Stimulated activated CD4-positive, alpha-beta T cell treated with anti-CD3 and anti-CD28 coated beads, Interleukin-4, amount 100 ng/mL, for 48 hours (primary cell): ENCODE results near the gene CNOT10.

ENCODE experiments used
- DNase-seq, 2 donors: peaks; one replicate each; pipeline ENCODE4 v3.0.0-alpha.2; 2020; ENCODE audit warnings: low read depth in 2 of 2

Gene CNOT10

GRCh38 chr3:32817558-32818228, 132.7 kb downstream of the CNOT10 start, which contains the start of gene TRIM71:
TRIM71 (plus strand) TSS chr3:32817997; CDS start chr3:32818081, 84 bp downstream.
- no peak for DNase-seq

DNA sequence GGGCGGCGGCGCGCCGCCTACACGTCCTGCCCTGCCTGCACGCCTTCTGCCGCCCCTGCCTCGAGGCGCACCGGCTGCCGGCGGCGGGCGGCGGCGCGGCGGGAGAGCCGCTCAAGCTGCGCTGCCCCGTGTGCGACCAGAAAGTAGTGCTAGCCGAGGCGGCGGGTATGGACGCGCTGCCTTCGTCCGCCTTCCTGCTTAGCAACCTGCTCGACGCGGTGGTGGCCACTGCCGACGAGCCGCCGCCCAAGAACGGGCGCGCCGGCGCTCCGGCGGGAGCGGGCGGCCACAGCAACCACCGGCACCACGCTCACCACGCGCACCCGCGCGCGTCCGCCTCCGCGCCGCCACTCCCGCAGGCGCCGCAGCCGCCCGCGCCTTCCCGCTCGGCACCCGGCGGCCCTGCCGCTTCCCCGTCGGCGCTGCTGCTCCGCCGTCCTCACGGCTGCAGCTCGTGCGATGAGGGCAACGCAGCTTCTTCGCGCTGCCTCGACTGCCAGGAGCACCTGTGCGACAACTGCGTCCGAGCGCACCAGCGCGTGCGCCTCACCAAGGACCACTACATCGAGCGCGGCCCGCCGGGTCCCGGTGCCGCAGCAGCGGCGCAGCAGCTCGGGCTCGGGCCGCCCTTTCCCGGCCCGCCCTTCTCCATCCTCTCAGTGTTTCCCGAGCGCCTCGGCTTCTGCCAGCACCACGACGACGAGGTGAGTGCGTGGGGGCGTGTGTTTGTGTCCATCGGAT, 133.4 kb downstream of the CNOT10 start:
- DNase-seq = no peak

GRCh38 chr3:32818970-32819511, 134.1 kb downstream of the CNOT10 start:
- DNase-seq = no peak

GRCh38 chr3:32819551-32820348, 134.8 kb downstream of the CNOT10 start:
- DNase-seq = no peak

DNA sequence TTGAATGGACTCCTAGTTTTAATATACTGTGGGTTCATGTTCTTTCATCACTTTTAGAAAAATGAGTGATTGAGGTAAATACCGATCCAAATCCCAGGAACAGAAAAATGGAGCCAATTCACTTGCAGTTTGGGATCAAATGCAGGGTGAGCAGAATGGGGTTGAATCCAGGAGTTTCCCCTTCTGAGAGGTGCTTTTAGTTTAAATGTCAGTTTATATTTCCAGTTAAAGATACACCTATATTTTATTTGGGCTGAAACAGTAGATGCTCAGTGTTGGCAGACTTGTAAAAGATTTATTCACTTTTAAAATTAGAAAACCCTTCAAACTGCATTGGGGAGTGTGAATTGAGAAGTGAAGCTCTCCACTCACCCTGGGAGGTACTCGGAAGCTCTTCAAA, 135.4 kb downstream of the CNOT10 start:
- DNase-seq = no peak

GRCh38 chr3:32820971-32821685, 136.1 kb downstream of the CNOT10 start:
- DNase-seq = no peak

DNA sequence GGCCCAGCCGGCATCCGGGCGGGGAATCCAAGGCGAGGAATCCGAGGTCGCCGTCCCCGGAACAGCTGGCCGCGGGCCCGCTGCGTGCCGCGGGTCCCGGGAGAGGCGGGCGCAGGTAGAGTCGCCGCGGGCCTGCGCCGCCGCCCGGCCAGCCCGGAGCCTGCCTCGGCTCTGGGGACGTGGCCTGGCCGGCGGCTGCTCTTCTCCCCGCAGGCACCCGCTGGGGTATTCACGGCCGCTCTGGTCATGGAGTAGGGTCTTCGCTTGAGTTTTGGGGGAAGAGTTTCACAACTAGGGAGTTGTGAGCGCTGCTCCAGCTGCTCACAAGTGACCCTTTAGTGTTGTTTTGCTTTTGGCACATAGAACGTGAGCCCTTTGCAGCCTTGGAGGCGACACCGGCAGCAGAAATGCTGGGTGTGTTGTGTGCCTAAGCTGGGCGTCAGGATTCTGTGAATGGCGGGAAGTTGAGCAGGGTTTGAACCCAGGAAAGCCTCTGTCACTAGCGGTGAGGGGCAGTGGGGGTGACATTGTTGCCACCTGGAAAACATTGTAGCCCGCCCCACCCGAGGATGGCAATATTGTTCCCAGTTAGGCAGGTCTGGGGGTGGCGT, 136.8 kb downstream of the CNOT10 start:
- DNase-seq = no peak

DNA sequence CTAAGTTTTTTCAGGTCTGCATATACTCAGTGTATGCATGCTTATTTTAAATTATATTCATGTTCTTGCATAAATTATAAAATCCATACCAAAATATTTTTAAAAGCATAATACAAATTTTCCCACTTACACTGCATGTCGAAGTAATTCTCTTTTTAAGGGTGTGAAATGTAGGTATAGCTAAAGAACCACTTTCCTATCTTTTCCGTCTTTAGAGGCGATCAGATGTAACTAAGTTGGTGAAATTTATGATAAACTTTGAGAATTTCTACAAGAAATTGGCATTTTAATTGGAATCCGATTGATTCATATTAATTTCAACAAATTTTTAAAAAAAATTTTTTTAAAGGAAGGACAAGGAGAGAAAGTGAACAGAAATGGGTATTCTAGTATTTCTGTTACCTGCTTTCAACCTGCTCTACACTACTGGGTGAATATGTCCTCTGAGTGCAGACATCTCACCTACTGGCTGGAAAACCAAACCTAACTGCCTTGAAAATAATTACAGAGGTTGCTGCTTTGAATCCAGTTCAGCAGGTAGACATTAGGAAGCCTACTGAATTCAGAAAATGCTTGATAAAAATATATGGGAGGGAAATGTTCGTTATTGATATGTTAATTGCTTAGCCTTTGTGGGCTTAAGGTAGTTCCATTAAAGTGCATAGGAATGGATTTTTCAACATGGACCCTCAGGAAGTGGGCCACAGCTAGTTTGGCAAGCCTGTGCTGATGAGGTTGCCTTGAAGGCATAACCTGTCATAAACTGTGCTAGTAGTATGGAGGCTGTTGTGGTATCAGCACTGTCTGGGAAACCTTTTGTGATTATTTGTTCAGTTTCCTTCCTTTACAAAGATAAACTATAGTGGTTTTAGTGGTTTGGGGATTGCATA, 137.9 kb downstream of the CNOT10 start:
- DNase-seq = no peak
